Psoas muscle (tissue), 8 donors: Measurements from ENCODE around the gene MIER2. TPM values are rescaled to one million over a fixed set of nuclear protein-coding genes. Genes with fewer than 3 reads are reported as not detected.
A peak's percentile ranks its signal among the peaks of the same experiment; 100 is the strongest.

Experiments used
- ATAC-seq, 4 donors: fragments of 200-7000 bp; cut with Tn5 transposase; one replicate each; pipeline ENCODE4 v1.9.1; 2020; ENCODE audit warnings: moderate library complexity in 3 of 4, mild to moderate bottlenecking in 2 of 4
- DNase-seq, 2 donors: peaks; one replicate each; pipeline ENCODE4 v3.0.0-alpha.2; 2020
- H3K27ac ChIP-seq: fragments of 200-600 bp; one replicate; pipeline ENCODE4 v1.8.0; 2022
- H3K27me3 ChIP-seq, 3 donors: fragments of 200-600 bp in 1 of 3; one replicate each; pipeline versions ENCODE4 v1.6.1 to v1.8.0; 2013 to 2022; ENCODE audit warnings: low read length in 2 of 3, mild to moderate bottlenecking in 2 of 3, moderate library complexity in 1 of 3; ENCODE audit not compliant: insufficient read depth in 3 of 3
- H3K36me3 ChIP-seq, 2 donors: fragments of 200-600 bp in 1 of 2; one replicate each; pipeline versions ENCODE4 v1.6.1 to v1.8.0; 2013 to 2022; ENCODE audit warnings: low read depth in 1 of 2, mild to moderate bottlenecking in 1 of 2, moderate library complexity in 1 of 2; ENCODE audit not compliant: insufficient read depth in 1 of 2
- H3K4me1 ChIP-seq: fragments of 200-600 bp; one replicate; pipeline ENCODE4 v1.8.0; 2022
- H3K4me3 ChIP-seq: fragments of 200-600 bp; one replicate; pipeline ENCODE4 v1.8.0; 2022; ENCODE audit warnings: mild to moderate bottlenecking
- H3K9me3 ChIP-seq: fragments of 200-600 bp; one replicate; pipeline ENCODE4 v1.8.0; 2022
- WGBS, 3 donors: extraction: QIAGEN DNeasy Blood & Tissue Kit; methylation state at CpG; one replicate each; pipeline versions ENCODE4 v1.1.6 to v1.1.7; 2013; 5-methylcytosine and 5-hydroxymethylcytosine counted together
- intact Hi-C, 2 donors: fragments of 100-400 bp; cut with DNase I; formaldehyde crosslinking; loops; one replicate each; pipeline versions ENCODE4 v1.11.0 to v1.14.2; 2022
- polyA plus RNA-seq, 3 donors: library from polyadenylated mRNA; stranded (reverse); fragments of 200-250 nt; gene quantifications; one replicate each; pipeline ENCODE4 v1.2.3, GENCODE V29; 2013
- total RNA-seq, 4 donors: library from RNA; stranded (reverse); fragmentation: NEBNext Ultra II Directional in 2 of 4; extraction: Animal tissue kit (Norgen Biotek cat#: 25700) in 2 of 4; gene quantifications; one replicate each; pipeline versions ENCODE4 v1.2.1 to v1.2.4, GENCODE V29; 2021 to 2023
- TF ChIP-seq, protein P1 (sequence below): fragments of 200-600 bp; IDR thresholded peaks from one replicate; pipeline ENCODE4 v1.8.0; 2022; ENCODE audit warnings: antibody characterized with exemption
- donor health status: healthy with polysubstance abuse.
- donor health status: DM: no; HTN: no; CAD: no; lungs with moderate emphysema.
- donor health status: Bipolar disorder and iron deficiency.
- donor health status: healthy.
- donor health status: DM: yes; HTN: yes; CAD: no.
- donor health status: DM: no; HTN: no; CAD: no.
- donor health status: DM: no; HTN: no; CAD: no.
- donor health status: DM: yes; HTN: yes; CAD: no.

Gene MIER2
- total and polyA plus RNA-seq, 7 donors: 13.3 to 22.2 (median 19.1) TPM

GRCh38 chr19:327291-328024 is 17.1 kb downstream of the MIER2 start:
- ATAC-seq: no peak
- DNase-seq: no peak
- Histone ChIP-seq H3K36me3 (peaks cover 7 to 86% of the 10 kb centered on the region in 2 donors), H3K4me1 (no peaks in the 10 kb centered on the region), H3K4me3 (no peak overlapping the region), H3K27me3 (no peaks in the 10 kb centered on the region), H3K9me3 (no peaks in the 10 kb centered on the region), H3K27ac (no peak overlapping the region)
- TF ChIP-seq, protein P1, sequence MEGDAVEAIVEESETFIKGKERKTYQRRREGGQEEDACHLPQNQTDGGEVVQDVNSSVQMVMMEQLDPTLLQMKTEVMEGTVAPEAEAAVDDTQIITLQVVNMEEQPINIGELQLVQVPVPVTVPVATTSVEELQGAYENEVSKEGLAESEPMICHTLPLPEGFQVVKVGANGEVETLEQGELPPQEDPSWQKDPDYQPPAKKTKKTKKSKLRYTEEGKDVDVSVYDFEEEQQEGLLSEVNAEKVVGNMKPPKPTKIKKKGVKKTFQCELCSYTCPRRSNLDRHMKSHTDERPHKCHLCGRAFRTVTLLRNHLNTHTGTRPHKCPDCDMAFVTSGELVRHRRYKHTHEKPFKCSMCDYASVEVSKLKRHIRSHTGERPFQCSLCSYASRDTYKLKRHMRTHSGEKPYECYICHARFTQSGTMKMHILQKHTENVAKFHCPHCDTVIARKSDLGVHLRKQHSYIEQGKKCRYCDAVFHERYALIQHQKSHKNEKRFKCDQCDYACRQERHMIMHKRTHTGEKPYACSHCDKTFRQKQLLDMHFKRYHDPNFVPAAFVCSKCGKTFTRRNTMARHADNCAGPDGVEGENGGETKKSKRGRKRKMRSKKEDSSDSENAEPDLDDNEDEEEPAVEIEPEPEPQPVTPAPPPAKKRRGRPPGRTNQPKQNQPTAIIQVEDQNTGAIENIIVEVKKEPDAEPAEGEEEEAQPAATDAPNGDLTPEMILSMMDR: no peak
- intact Hi-C loops: no loop called here
- 96 to 99% (median 98%) methylated on average over 17 of the region's 17 CpGs for WGBS, 3 donors

GRCh38 chr19:326871-327270 is 17.7 kb downstream of the MIER2 start:
- ATAC-seq (no peak), DNase-seq (no peak)
- Histone ChIP-seq H3K27me3 (no peaks in the 10 kb centered on the region), H3K9me3 (no peaks in the 10 kb centered on the region), H3K4me1 (no peaks in the 10 kb centered on the region), H3K36me3 (peaks cover 7 to 85% of the 10 kb centered on the region in 2 donors), H3K4me3 (no peak overlapping the region), H3K27ac (no peak overlapping the region)
- TF ChIP-seq, protein P1: no peak
- 89 to 95% (median 92%) methylated on average over 15 of the region's 15 CpGs for WGBS, 3 donors
- intact Hi-C loops: no loop called here

DNA sequence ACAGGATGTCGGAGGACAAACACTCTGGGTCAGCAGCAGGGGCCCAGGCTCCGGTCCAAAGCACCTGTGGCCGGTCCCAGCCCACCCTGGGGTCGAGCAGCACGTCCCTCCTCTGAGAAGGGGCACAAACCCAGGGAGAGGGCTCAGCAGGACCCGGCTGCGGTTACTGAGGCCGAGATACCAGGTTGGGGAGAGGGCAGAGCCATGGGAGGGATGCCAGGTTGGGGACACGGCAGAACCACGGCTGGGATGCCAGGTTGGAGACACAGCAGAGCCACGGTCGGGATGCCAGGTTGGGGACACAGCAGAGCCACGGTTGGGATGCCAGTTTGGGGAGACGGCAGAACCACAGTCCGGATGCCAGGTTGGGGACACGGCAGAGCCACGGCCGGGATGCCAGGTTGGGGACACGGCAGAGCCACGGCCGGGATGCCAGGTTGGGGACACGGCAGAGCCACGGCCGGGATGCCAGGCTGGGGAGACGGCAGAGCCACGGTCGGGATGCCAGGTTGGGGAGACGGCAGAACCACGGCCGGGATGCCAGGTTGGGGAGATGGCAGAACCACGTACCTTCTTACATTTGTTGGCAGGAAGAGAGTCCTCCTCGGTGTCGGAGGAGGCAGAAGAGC is 18.5 kb downstream of the MIER2 start:
- no peak overlapping the region for H3K4me3 ChIP-seq
- H3K27ac ChIP-seq: no peak overlapping the region
- H3K36me3 ChIP-seq: peaks cover 7 to 82% of the 10 kb centered on the region in 2 donors
- no peaks in the 10 kb centered on the region for H3K4me1 ChIP-seq
- intact Hi-C loops: no loop called here
- DNase-seq (no peak), ATAC-seq (no peak)
- WGBS, 3 donors: 83 to 90% (median 87%) methylated on average over 33 of the region's 33 CpGs
- H3K9me3 ChIP-seq: no peaks in the 10 kb centered on the region
- H3K27me3 ChIP-seq: no peaks in the 10 kb centered on the region
- TF ChIP-seq, protein P1: no peak

DNA sequence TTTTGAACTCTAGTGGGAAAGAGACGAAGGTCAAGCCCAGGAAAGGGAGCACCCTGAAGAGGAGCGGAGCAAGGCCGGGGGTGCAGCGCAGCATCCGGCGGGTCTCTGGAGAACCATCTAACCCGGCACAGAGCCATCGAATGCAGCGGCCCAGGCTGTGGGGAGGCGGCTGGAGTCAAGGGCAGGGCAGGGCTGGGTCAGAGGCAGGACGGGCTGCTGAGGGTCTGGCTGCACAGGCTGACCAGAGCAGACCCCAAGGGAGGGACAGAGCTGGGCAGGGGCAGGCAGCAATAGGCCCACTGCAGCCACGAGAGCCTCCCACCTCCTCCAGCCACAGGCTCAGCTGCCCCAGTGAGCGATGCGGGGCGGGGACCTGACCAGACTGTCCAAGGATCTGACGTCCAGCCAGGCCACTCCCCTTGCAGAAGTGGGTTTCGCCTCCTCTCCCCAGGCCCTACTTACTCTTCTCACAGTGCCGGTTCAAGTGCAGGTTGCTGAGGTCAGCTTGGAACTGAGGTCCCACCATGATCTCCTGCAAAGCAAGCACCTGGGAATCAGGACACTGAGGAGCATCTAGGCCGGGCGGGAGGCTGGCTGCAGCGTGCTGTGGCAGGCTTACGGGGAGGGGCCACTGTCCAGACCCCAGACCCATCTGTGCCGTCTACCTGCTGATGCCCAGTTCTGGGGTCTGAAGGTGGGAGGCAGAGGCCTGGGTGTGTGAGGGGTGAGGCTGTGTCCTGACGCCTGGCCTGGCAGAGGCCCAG is 19.2 kb downstream of the MIER2 start:
- TF ChIP-seq, protein P1: no peak
- intact Hi-C loops: no loop called here
- Histone ChIP-seq H3K27me3 (no peaks in the 10 kb centered on the region), H3K4me1 (no peaks in the 10 kb centered on the region), H3K36me3 (peaks cover 4 to 77% of the 10 kb centered on the region in 2 donors), H3K27ac (no peak overlapping the region), H3K9me3 (no peaks in the 10 kb centered on the region), H3K4me3 (no peak overlapping the region)
- peak in 1 of 4 donors; percentile 37 for ATAC-seq
- WGBS, 3 donors: 88 to 90% (median 88%) methylated on average over 24 of the region's 24 CpGs
- no peak for DNase-seq
